Measurements from ENCODE around the gene ZNF462. TPM values are rescaled to one million over a fixed set of nuclear protein-coding genes. Genes with fewer than 3 reads are reported as not detected.

Gene ZNF462
- total RNA-seq, 2 donors from 2014 or later, result 0.67 to 2.6 TPM

DNA sequence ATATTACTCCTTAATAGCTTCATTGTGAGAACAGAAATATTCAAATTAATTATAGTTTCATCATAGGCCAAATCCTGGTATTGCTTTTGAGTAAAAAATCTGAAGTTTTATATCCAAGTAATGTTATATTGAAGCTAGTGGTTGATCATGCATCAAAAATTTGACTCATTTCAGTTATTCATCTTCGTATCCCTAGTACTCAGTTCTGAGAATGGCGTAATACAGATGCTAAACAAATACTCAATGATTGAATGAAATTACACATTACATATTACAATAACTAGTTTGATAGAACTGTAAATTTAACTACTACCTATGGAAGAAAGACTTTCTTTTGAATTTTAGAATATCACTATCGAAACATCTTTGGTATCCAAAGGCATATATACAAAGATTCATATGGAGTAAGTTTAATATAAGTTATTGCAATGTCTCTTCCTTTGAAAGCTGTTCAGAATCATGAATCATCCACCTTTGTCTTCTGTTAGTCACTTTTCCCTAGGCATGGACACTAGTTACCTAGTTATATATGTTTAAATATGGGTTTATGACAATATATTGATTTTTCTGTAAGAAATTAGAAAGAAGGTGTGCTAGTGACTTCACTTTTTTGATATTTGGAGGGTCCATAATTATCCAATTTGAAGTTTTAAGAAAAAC, 5.0 kb upstream of the ZNF462 start:
- Mint-ChIP-seq H3K27me3 (peaks cover 36% of the 10 kb centered on the region), H3K27ac (no peak overlapping the region), H3K9me3 (no peaks in the 10 kb centered on the region), H3K36me3 (ENCODE audit: low read depth) (peaks cover 9% of the 10 kb centered on the region), H3K4me1 (no peaks in the 10 kb centered on the region), H3K4me3 (no peak overlapping the region)
- no peak for ATAC-seq (replicated peaks)

DNA sequence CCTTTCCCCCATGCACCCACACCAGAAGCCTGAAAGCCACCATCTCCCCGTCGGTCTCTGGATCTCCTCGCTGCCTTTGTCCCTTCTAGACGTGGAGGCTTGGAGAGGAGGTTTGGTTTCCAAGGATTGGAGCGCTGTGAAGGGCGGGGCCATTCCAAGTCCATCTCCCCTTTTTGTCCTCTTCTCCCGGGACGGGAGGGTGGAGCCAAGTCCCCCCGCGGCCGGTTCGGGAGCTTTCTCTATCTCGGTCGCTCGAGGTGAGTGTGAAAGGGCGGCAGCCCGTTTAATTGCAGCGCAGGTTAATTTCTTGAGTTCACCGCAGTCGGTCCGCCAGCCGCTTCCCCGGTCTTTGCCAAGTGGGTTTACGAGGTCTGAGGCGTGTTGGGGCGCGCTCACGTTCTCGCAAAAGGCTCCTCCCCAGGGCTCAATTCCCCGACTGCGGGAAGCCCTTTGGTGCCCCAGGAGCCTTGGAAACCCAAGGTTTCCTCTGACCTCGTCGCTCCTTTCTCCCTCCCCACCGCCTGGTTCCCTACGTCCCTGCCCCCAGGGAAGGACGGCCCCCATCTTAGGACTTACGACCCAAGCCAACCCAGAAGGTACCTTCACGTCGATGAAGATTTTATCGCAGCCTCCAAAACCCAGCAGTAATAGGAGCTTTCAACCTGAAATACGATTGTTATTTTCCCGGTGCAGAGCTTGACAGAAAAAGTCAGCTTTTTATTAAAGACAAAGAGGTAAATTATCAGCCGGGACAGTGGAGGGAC, 2.8 kb upstream of the ZNF462 start:
- H3K36me3 Mint-ChIP-seq (ENCODE audit: low read depth), result peaks cover 9% of the 10 kb centered on the region
- no peak for ATAC-seq (replicated peaks)
- H3K4me3 Mint-ChIP-seq, result no peak overlapping the region
- peaks cover 50% of the 10 kb centered on the region for H3K27me3 Mint-ChIP-seq
- H3K9me3 Mint-ChIP-seq, result no peaks in the 10 kb centered on the region
- H3K27ac Mint-ChIP-seq, result no peak overlapping the region
- no peaks in the 10 kb centered on the region for H3K4me1 Mint-ChIP-seq

DNA sequence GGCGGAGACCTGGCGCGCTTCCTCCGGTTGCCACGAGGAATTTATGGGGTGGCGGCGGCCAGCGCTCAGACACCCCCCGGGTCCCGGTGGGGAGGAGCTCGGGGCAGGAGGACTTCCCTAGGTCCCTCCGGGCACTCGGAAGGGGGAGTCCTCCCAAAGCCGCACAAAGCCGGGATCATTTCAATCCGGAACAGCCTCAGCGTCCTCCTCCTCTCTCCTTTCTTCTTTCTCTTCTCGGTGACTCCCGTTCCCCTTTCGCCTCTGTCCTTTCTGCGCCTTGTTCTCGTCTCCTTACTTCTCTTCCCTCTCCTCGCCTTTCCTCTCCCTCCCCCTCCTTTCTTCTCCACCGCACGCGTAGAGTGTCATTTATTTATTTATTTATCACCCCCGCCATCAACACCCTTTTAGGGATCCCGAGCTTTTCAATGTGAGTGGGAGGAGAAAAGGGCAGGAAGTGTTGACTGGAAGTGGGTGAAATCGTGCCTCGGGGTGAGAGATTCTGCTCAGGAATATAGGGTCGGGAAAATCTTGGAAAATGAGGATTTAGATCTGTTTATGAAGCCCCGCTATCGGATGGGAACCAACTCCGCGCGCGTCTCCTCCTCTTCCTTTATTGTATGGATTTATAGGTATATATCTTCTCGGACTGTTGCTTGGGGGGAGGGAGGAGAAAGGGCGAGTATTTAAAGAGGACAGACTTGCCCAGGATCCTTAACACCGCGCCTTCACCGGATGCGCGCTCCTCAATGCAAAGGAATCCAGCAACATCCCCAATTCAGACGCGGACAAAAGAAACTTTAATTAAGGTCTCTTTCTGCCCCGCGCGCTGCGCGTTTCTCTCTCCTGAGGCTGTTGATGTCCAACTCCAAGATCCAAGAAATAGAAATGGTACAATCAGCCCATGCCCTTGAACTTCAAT, 2.0 kb upstream of the ZNF462 start:
- Mint-ChIP-seq H3K4me3 (peak overlapping the region; percentile 32), H3K36me3 (ENCODE audit: low read depth) (peaks cover 9% of the 10 kb centered on the region), H3K27ac (no peak overlapping the region), H3K4me1 (no peaks in the 10 kb centered on the region), H3K27me3 (peaks cover 55% of the 10 kb centered on the region), H3K9me3 (peaks cover 5% of the 10 kb centered on the region)
- no peak for ATAC-seq (replicated peaks)

- no peak for ATAC-seq (replicated peaks)
- H3K4me3 Mint-ChIP-seq, result peak overlapping the region; percentile 32
Observed at GRCh38 chr9:106861640-106862109, 1.3 kb upstream of the ZNF462 start.

GRCh38 chr9:106862110-106862820, 701 bp upstream of the ZNF462 start:
- H3K27ac Mint-ChIP-seq, result no peak overlapping the region
- peaks cover 9% of the 10 kb centered on the region for H3K36me3 Mint-ChIP-seq (ENCODE audit: low read depth)
- peaks cover 5% of the 10 kb centered on the region for H3K9me3 Mint-ChIP-seq
- peaks cover 55% of the 10 kb centered on the region for H3K27me3 Mint-ChIP-seq
- peak overlapping the region; percentile 19 for H3K4me3 Mint-ChIP-seq
- no peak for ATAC-seq (replicated peaks)
- H3K4me1 Mint-ChIP-seq, result no peaks in the 10 kb centered on the region

More at GRCh38 chr9:106861640-106862109, 1.3 kb upstream of the ZNF462 start:
- H3K4me1 Mint-ChIP-seq, result no peaks in the 10 kb centered on the region
- H3K27me3 Mint-ChIP-seq, result peaks cover 55% of the 10 kb centered on the region
- no peak overlapping the region for H3K27ac Mint-ChIP-seq
- H3K36me3 Mint-ChIP-seq (ENCODE audit: low read depth), result peaks cover 9% of the 10 kb centered on the region
- H3K9me3 Mint-ChIP-seq, result peaks cover 5% of the 10 kb centered on the region

- Mint-ChIP-seq H3K27me3 (peaks cover 44% of the 10 kb centered on the region), H3K27ac (no peak overlapping the region), H3K9me3 (peaks cover 11% of the 10 kb centered on the region), H3K4me3 (peak overlapping the region; percentile 19), H3K4me1 (no peaks in the 10 kb centered on the region), H3K36me3 (ENCODE audit: low read depth) (peaks cover 9% of the 10 kb centered on the region)
- ATAC-seq (replicated peaks), result peak; percentile 19
Observed at GRCh38 chr9:106864373-106865143, 1.6 kb downstream of the ZNF462 start.

DNA sequence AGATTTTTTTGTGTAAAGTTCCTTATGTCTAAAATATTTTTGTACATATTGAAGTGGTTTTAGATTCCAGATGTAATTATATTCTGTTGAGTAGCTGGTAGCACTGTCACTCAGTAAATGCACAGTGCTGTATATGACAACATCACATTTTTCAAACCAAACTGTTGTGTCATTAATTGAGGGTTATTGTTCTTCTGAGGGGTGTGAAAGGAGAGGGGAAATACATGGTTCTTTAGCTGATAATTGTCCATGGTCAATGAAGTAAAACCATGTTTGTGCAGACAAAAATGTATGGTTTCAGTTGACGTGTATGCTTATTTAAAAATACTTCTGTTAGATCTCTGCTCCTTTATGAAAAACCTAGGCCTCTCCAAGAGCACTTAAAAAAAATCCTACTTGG, 3.3 kb downstream of the ZNF462 start:
- no peak overlapping the region for H3K4me3 Mint-ChIP-seq
- peaks cover 4% of the 10 kb centered on the region for H3K36me3 Mint-ChIP-seq (ENCODE audit: low read depth)
- peaks cover 31% of the 10 kb centered on the region for H3K27me3 Mint-ChIP-seq
- ATAC-seq (replicated peaks), result no peak
- peaks cover 11% of the 10 kb centered on the region for H3K9me3 Mint-ChIP-seq
- H3K4me1 Mint-ChIP-seq, result no peaks in the 10 kb centered on the region
- H3K27ac Mint-ChIP-seq, result no peak overlapping the region

GRCh38 chr9:106867286-106867685, 4.3 kb downstream of the ZNF462 start:
- Mint-ChIP-seq H3K36me3 (ENCODE audit: low read depth) (no peaks in the 10 kb centered on the region), H3K4me1 (no peaks in the 10 kb centered on the region), H3K27me3 (peaks cover 25% of the 10 kb centered on the region), H3K9me3 (peaks cover 11% of the 10 kb centered on the region), H3K4me3 (no peak overlapping the region), H3K27ac (no peak overlapping the region)
- no peak for ATAC-seq (replicated peaks)

GRCh38 chr9:106868087-106868486, 5.1 kb downstream of the ZNF462 start:
- no peaks in the 10 kb centered on the region for H3K4me1 Mint-ChIP-seq
- no peak overlapping the region for H3K4me3 Mint-ChIP-seq
- no peak for ATAC-seq (replicated peaks)
- H3K9me3 Mint-ChIP-seq, result peaks cover 11% of the 10 kb centered on the region
- H3K27me3 Mint-ChIP-seq, result peaks cover 18% of the 10 kb centered on the region
- no peak overlapping the region for H3K27ac Mint-ChIP-seq
- H3K36me3 Mint-ChIP-seq (ENCODE audit: low read depth), result no peaks in the 10 kb centered on the region

- Mint-ChIP-seq H3K36me3 (ENCODE audit: low read depth) (no peaks in the 10 kb centered on the region), H3K4me1 (no peaks in the 10 kb centered on the region), H3K9me3 (peaks cover 11% of the 10 kb centered on the region), H3K4me3 (no peak overlapping the region), H3K27ac (no peak overlapping the region), H3K27me3 (peaks cover 14% of the 10 kb centered on the region)
- ATAC-seq (replicated peaks), result no peak
Observed at GRCh38 chr9:106868565-106868964, 5.6 kb downstream of the ZNF462 start.

DNA sequence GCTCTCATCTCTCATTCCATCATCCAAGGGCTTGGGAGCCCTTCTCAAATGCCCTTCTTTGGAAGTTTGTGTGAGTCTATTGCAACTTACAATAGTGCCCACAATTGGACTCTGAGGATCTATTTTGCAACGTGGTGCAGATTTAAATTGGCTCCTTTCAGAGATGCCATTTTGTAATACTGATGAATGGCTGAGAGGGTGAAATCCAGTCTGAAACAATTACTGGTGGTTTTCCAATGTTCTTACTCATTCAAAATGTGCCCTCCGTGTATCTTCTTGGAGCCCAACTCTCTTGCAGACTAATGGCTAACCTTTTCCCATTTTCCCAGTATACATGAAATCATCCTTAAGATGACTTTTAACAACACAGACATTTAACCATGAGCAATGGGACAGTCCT, 6.1 kb downstream of the ZNF462 start:
- Mint-ChIP-seq H3K27ac (no peak overlapping the region), H3K4me3 (no peak overlapping the region), H3K36me3 (ENCODE audit: low read depth) (no peaks in the 10 kb centered on the region), H3K27me3 (peaks cover 11% of the 10 kb centered on the region), H3K4me1 (no peaks in the 10 kb centered on the region), H3K9me3 (peaks cover 11% of the 10 kb centered on the region)
- ATAC-seq (replicated peaks), result no peak

DNA sequence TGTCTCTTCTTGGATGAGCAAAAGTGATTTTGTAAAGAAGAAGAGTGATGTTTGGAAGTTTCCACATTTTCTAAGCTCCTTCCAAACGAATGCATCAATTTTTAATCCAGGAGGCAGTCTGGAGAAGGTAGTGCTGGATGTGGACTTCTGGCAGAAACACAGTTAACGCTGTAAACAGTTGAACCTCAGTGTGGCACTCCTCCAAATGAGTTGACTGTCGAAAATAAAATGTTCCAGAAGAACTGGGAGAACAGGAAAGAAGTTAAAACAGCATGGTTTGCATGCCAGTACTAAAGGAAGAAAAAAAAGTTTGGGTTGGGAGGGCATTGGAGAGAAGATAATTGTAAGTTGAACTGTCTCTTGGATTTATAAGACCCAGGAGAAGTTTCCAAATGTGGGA, 6.5 kb downstream of the ZNF462 start:
- no peak overlapping the region for H3K4me3 Mint-ChIP-seq
- no peak overlapping the region for H3K27ac Mint-ChIP-seq
- no peak for ATAC-seq (replicated peaks)
- peaks cover 11% of the 10 kb centered on the region for H3K9me3 Mint-ChIP-seq
- no peaks in the 10 kb centered on the region for H3K4me1 Mint-ChIP-seq
- H3K36me3 Mint-ChIP-seq (ENCODE audit: low read depth), result no peaks in the 10 kb centered on the region
- H3K27me3 Mint-ChIP-seq, result peaks cover 9% of the 10 kb centered on the region

DNA sequence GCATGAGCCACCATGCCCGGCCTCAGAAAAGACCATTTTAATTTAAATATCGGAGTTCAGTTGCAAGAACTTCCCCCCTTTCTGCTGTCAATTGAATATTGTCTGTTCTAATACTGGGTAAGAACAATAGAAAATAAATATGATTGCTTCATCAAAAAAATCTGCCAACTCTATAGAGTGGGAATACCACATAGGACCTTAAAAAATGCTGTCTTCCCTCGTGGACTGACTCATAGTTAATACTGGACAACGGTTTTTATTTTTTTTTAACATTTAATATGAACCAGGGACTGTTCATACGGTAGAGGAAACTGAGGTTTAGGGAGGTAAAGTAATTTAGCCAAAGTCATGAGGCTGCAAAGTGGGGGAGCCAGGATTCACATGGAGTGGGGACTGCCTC, 9.7 kb downstream of the ZNF462 start:
- Mint-ChIP-seq H3K4me3 (no peak overlapping the region), H3K36me3 (ENCODE audit: low read depth) (no peaks in the 10 kb centered on the region), H3K4me1 (no peaks in the 10 kb centered on the region), H3K27ac (no peak overlapping the region), H3K9me3 (peaks cover 12% of the 10 kb centered on the region), H3K27me3 (no peaks in the 10 kb centered on the region)
- no peak for ATAC-seq (replicated peaks)

All from activated T-helper 17 cell treated with anti-CD3 and anti-CD28 coated beads, Interleukin-2, amount 50 U/mL, for 72 hours (primary cell).